Colonic mucosa (tissue), 4 donors: ENCODE data around the gene HUNK. TPM values are rescaled to one million over a fixed set of nuclear protein-coding genes. Genes with fewer than 3 reads are reported as not detected.

Experiments
- DNase-seq: peaks from one replicate; pipeline ENCODE4 v3.0.0-alpha.2; 2020
- H3K27ac ChIP-seq: fragments of 200-600 bp; one replicate; pipeline ENCODE4 v1.8.0; 2021
- H3K27me3 ChIP-seq: fragments of 200-600 bp; one replicate; pipeline ENCODE4 v1.8.0; 2021
- H3K36me3 ChIP-seq: fragments of 200-600 bp; one replicate; pipeline ENCODE4 v1.8.0; 2021
- H3K4me1 ChIP-seq: fragments of 200-600 bp; one replicate; pipeline ENCODE4 v1.8.0; 2021; ENCODE audit warnings: mild to moderate bottlenecking
- H3K4me3 ChIP-seq: fragments of 200-600 bp; one replicate; pipeline ENCODE4 v1.8.0; 2021
- H3K9ac ChIP-seq, 2 donors: one replicate each; pipeline ENCODE4 v1.7.0; 2013; ENCODE audit warnings: control low read depth in 2 of 2, low read depth in 2 of 2, low read length in 2 of 2
- H3K9me3 ChIP-seq: fragments of 200-600 bp; one replicate; pipeline ENCODE4 v1.8.0; 2021
- CTCF ChIP-seq: fragments of 200-600 bp; IDR thresholded peaks from one replicate; pipeline ENCODE4 v1.8.0; 2022; ENCODE audit warnings: antibody characterized with exemption, mild to moderate bottlenecking
- intact Hi-C: fragments of 100-400 bp; cut with DNase I; formaldehyde crosslinking; loops from one replicate; pipeline ENCODE4 v1.14.1; 2022
- total RNA-seq, 2 donors: library from RNA; stranded (reverse); fragmentation: NEBNext Ultra II Directional in 1 of 2; extraction: Animal tissue kit (Norgen Biotek cat#: 25700) in 1 of 2; gene quantifications; one replicate each; pipeline ENCODE4 v1.2.1, GENCODE V29; 2021
- donor health status: healthy.
- donor health status: DM: no; HTN: no; CAD: no.
- donor health status: DM: no; HTN: no; CAD: no.

Gene HUNK
- total RNA-seq, 2 donors from 2014 or later = 7.2 to 13.0 TPM

GRCh38 chr21:31997191-31997590 is 124.4 kb downstream of the HUNK start:
- no peaks in the 10 kb centered on the region for H3K4me1 ChIP-seq
- intact Hi-C loops = no loop called here
- H3K36me3 ChIP-seq = no peaks in the 10 kb centered on the region
- no peaks in the 10 kb centered on the region for H3K9me3 ChIP-seq
- no peak overlapping the region for H3K9ac ChIP-seq
- no peaks in the 10 kb centered on the region for H3K27me3 ChIP-seq
- no peak overlapping the region for H3K4me3 ChIP-seq
- no peak for TF ChIP-seq CTCF
- no peak for DNase-seq
- H3K27ac ChIP-seq = no peak overlapping the region

GRCh38 chr21:31999810-32000468 is 127.1 kb downstream of the HUNK start:
- H3K27me3 ChIP-seq = no peaks in the 10 kb centered on the region
- no peak for TF ChIP-seq CTCF
- no peak overlapping the region for H3K9ac ChIP-seq
- no peak for DNase-seq
- no peaks in the 10 kb centered on the region for H3K36me3 ChIP-seq
- H3K9me3 ChIP-seq = no peaks in the 10 kb centered on the region
- no peaks in the 10 kb centered on the region for H3K4me1 ChIP-seq
- intact Hi-C loops = no loop called here
- no peak overlapping the region for H3K27ac ChIP-seq
- no peak overlapping the region for H3K4me3 ChIP-seq

GRCh38 chr21:32001390-32001789 is 128.6 kb downstream of the HUNK start:
- Histone ChIP-seq H3K36me3 (no peaks in the 10 kb centered on the region), H3K27me3 (no peaks in the 10 kb centered on the region), H3K9ac (no peak overlapping the region), H3K4me1 (no peaks in the 10 kb centered on the region), H3K4me3 (no peak overlapping the region), H3K9me3 (no peaks in the 10 kb centered on the region), H3K27ac (no peak overlapping the region)
- TF ChIP-seq CTCF = no peak
- intact Hi-C loops = no loop called here
- no peak for DNase-seq

GRCh38 chr21:32003411-32003810 is 130.6 kb downstream of the HUNK start:
- Histone ChIP-seq H3K27me3 (no peaks in the 10 kb centered on the region), H3K9me3 (no peaks in the 10 kb centered on the region), H3K9ac (no peak overlapping the region), H3K4me3 (no peak overlapping the region), H3K36me3 (no peaks in the 10 kb centered on the region), H3K4me1 (no peaks in the 10 kb centered on the region), H3K27ac (no peak overlapping the region)
- no peak for TF ChIP-seq CTCF
- no peak for DNase-seq
- intact Hi-C loops = no loop called here

- H3K4me1 ChIP-seq = no peaks in the 10 kb centered on the region
- no peak overlapping the region for H3K27ac ChIP-seq
- no peak overlapping the region for H3K4me3 ChIP-seq
- H3K9me3 ChIP-seq = no peaks in the 10 kb centered on the region
- no peak for DNase-seq
- H3K36me3 ChIP-seq = no peaks in the 10 kb centered on the region
- intact Hi-C loops = no loop called here
- no peak overlapping the region for H3K9ac ChIP-seq
- H3K27me3 ChIP-seq = no peaks in the 10 kb centered on the region
- TF ChIP-seq CTCF = no peak
Measured at GRCh38 chr21:32004291-32004690, 131.5 kb downstream of the HUNK start.
